ENCODE results near the gene MCF2L2.

- TF ChIP-seq, protein P1, sequence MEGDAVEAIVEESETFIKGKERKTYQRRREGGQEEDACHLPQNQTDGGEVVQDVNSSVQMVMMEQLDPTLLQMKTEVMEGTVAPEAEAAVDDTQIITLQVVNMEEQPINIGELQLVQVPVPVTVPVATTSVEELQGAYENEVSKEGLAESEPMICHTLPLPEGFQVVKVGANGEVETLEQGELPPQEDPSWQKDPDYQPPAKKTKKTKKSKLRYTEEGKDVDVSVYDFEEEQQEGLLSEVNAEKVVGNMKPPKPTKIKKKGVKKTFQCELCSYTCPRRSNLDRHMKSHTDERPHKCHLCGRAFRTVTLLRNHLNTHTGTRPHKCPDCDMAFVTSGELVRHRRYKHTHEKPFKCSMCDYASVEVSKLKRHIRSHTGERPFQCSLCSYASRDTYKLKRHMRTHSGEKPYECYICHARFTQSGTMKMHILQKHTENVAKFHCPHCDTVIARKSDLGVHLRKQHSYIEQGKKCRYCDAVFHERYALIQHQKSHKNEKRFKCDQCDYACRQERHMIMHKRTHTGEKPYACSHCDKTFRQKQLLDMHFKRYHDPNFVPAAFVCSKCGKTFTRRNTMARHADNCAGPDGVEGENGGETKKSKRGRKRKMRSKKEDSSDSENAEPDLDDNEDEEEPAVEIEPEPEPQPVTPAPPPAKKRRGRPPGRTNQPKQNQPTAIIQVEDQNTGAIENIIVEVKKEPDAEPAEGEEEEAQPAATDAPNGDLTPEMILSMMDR (IDR thresholded peaks at IDR 0.05), result no peak
- TF ChIP-seq POLR2AphosphoS5 (IDR thresholded peaks at IDR 0.05), result no peak
Observed at GRCh38 chr3:183448369-183449128, 20.1 kb upstream of the MCF2L2 start.
